ENCODE results near the gene ANKRD52. TPM values are rescaled to one million over a fixed set of nuclear protein-coding genes. Genes with fewer than 3 reads are reported as not detected.
A peak's percentile ranks its signal among the peaks of the same experiment; 100 is the strongest.
"Not testable (repeated sequence)": the region's sequence is repeated elsewhere in the genome, so short reads cannot be mapped to it uniquely, and the experiment has no call there.

ANKRD52 gene
- total and polyA plus RNA-seq, 5 donors from 2014 or later: 5.0 to 40.1 (median 6.9) TPM

DNA sequence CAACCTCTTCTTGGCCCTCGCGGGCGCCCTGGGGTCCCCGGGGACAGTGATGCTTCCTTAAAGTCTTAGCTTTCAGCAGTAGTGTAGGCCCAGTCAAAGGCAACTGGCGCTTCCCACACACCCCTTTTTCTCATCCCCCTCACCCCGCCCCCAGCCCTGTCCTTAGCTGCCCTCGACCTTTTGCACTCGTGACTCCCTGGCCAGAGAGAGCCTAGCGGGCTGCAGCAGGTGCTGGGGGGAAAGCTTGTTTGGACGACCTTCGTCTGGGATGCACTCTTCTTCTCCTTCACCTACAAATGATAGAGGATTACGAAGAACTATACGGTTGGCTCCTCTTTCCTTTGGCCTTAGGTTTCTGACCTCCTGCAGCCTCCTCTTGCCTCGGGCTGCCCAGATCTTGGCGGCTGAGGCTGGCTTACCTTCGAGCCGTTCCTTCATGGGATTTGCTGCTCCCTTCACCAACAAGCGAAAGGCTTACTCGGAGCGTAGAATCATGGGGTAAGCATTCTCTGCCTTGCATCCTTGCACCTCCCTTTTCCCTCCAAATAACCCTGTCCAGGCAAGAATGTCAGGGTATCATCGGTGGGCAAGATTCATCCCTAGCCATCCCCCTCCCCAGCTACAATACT is 9.4 kb upstream of the ANKRD52 start:
- Histone ChIP-seq H3K4me3 (ENCODE audit: low read depth, low read length) (peak overlapping the region; percentile 72), H3K27ac (ENCODE audit: insufficient read depth, low read length, poor library complexity, severe bottlenecking) (peak overlapping the region; percentile 96), H3K27me3 (ENCODE audit: control insufficient read depth, insufficient read depth, low read length) (no peaks in the 10 kb centered on the region), H3K9me3 (ENCODE audit: control insufficient read depth in 2 of 2, low read length in 2 of 2) (no peaks in the 10 kb centered on the region), H3K4me1 (ENCODE audit: control insufficient read depth, insufficient read depth, low read length, poor library complexity, severe bottlenecking) (peaks cover 14% of the 10 kb centered on the region), H3K36me3 (ENCODE audit: control insufficient read depth, insufficient read depth, low read length) (peaks cover 19% of the 10 kb centered on the region)
- H3K9me3 Mint-ChIP-seq: no peaks in the 10 kb centered on the region
- peak overlapping the region; percentile 84 to 96 (median 88) for H3K4me3 Mint-ChIP-seq
- ATAC-seq (ENCODE audit: low read depth in 2 of 2): no peak
- H3K27ac Mint-ChIP-seq: peak overlapping the region; percentile 74 to 97 (median 94)
- no peaks in the 10 kb centered on the region for H3K27me3 Mint-ChIP-seq
- peaks cover 1% of the 10 kb centered on the region for H3K36me3 Mint-ChIP-seq
- peaks cover 10 to 25% (median 13%) of the 10 kb centered on the region in 4 donors for H3K4me1 Mint-ChIP-seq
- DNase-seq: no peak

DNA sequence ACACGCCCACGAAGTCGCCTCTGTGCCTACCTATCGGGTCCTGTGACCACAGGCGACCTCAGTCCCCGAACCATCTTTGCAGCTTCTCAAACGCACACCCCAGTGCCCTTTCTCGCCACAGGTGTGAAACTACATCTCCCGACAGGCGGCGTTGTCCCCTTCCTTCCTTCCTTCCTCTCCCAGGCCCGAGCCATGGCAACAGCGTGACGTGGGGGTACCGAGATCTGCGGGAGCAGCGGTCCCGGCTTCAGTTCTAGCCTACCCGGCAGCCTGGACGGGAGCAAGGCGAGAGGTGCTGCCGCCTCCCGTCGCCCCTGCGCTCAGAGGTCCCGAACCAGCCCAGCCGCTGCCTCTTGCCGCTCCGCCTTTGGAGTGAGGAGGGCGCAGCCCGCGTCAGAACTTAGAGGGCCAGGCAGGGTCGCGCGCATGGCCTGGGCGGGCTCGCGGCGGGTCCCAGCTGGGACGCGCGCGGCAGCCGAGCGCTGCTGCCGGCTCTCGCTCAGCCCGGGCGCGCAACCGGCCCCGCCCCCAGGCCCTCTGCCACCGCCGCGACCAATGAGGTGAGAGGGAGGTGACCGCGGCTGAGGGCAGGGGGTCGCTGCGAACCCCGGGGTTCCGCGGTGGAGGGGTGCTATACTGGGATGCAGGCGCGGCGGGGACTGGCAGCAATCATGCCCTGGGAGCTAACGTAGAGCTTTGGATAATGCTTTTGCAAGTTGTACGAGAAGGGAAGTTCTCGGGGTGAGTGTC is 8.7 kb upstream of the ANKRD52 start, which contains the start of gene COQ10A:
Gene COQ10A, plus strand, starts transcription at position 250 of the 750 bp plus-strand sequence. Its CDS starts 177 bp downstream, at position 427.
- peak within 1 kb of the TSS; percentile 96 for H3K27ac ChIP-seq (ENCODE audit: insufficient read depth, low read length, poor library complexity, severe bottlenecking)
- no peaks in the 10 kb centered on the region for H3K9me3 ChIP-seq (ENCODE audit: control insufficient read depth in 2 of 2, low read length in 2 of 2)
- Mint-ChIP-seq H3K4me3 (peak within 1 kb of the TSS; percentile 91 to 98 (median 95)), H3K36me3 (no peaks in the 10 kb centered on the region), H3K9me3 (no peaks in the 10 kb centered on the region), H3K4me1 (peaks cover 10 to 25% (median 15%) of the 10 kb centered on the region in 4 donors), H3K27me3 (no peaks in the 10 kb centered on the region), H3K27ac (peak within 1 kb of the TSS; percentile 97)
- DNase-seq: peak; percentile 89 to 92 (median 91)
- ATAC-seq (ENCODE audit: low read depth in 2 of 2): peak; percentile 88 to 89
- H3K36me3 ChIP-seq (ENCODE audit: control insufficient read depth, insufficient read depth, low read length): peaks cover 16% of the 10 kb centered on the region
- peaks cover 14% of the 10 kb centered on the region for H3K4me1 ChIP-seq (ENCODE audit: control insufficient read depth, insufficient read depth, low read length, poor library complexity, severe bottlenecking)
- H3K4me3 ChIP-seq (ENCODE audit: low read depth, low read length): peak within 1 kb of the TSS; percentile 86
- H3K27me3 ChIP-seq (ENCODE audit: control insufficient read depth, insufficient read depth, low read length): no peaks in the 10 kb centered on the region

DNA sequence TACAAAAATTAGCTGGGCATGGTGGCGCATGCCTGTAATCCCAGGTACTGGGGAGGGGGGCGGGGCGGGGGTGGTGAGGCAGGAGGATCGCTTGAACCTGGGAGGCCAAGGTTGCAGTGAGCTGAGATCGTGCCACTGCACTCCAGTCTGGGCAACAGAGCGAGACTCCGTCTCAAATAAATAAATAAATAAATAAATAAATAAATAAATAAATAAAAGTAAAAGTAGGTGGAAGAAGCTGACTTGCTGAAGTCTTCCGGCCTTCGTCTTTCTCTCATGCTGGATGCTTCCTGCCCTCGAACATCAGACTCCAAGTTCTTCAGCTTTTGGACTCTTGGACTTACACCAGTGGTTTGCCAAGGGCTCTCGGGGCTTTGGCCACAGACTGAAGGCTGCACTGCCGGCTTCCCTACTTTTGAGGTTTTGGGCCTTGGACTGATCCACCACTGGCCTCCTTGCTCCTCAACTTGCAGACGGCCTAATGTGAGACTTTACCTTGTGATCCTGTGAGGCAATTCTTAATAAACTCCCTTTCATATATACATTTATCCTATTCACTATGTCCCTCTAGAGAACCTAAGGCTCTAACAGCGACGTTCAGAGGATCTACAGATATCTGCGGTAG is 8.0 kb upstream of the ANKRD52 start:
- H3K27ac Mint-ChIP-seq: peak overlapping the region; percentile 97
- Histone ChIP-seq H3K36me3 (ENCODE audit: control insufficient read depth, insufficient read depth, low read length) (peaks cover 15% of the 10 kb centered on the region), H3K4me1 (ENCODE audit: control insufficient read depth, insufficient read depth, low read length, poor library complexity, severe bottlenecking) (peaks cover 14% of the 10 kb centered on the region), H3K27ac (ENCODE audit: insufficient read depth, low read length, poor library complexity, severe bottlenecking) (peak overlapping the region; percentile 96), H3K4me3 (ENCODE audit: low read depth, low read length) (peak overlapping the region; percentile 86)
- DNase-seq; H3K27me3 ChIP-seq (ENCODE audit: control insufficient read depth, insufficient read depth, low read length); H3K36me3 Mint-ChIP-seq; ATAC-seq (ENCODE audit: low read depth in 2 of 2); H3K9me3 ChIP-seq (ENCODE audit: control insufficient read depth in 2 of 2, low read length in 2 of 2); H3K27me3 Mint-ChIP-seq; H3K9me3 Mint-ChIP-seq: not testable (repeated sequence)
- H3K4me3 Mint-ChIP-seq: peak overlapping the region; percentile 89 to 98 (median 95)
- H3K4me1 Mint-ChIP-seq: peaks cover 10 to 25% (median 16%) of the 10 kb centered on the region in 4 donors

DNA sequence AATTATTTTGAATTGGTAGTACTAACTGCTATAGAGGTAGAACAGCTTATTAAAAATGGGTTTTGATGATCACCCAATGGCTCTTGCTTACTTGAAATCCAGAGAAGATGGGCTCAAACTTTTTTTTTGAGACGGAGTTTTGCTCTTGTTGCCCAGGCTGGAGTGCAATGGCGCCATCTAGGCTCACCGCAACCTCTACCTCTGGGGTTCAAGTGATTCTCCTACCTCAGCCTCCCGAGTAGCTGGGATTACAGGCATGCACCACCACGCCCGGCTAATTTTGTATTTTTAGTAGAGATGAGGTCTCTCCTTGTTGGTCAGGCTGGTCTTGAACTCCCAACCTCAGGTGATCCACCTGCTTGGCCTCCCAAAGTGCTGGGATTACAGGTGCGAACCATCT is 4.8 kb upstream of the ANKRD52 start:
- not testable (repeated sequence) for H3K9me3 Mint-ChIP-seq; H3K9me3 ChIP-seq (ENCODE audit: control insufficient read depth in 2 of 2, low read length in 2 of 2); H3K4me3 ChIP-seq (ENCODE audit: low read depth, low read length); H3K36me3 ChIP-seq (ENCODE audit: control insufficient read depth, insufficient read depth, low read length); H3K27me3 Mint-ChIP-seq; H3K27ac Mint-ChIP-seq; ATAC-seq (ENCODE audit: low read depth in 2 of 2); H3K27ac ChIP-seq (ENCODE audit: insufficient read depth, low read length, poor library complexity, severe bottlenecking); H3K4me3 Mint-ChIP-seq; H3K27me3 ChIP-seq (ENCODE audit: control insufficient read depth, insufficient read depth, low read length); H3K36me3 Mint-ChIP-seq
- peaks cover 4 to 27% (median 19%) of the 10 kb centered on the region in 4 donors for H3K4me1 Mint-ChIP-seq
- peaks cover 23% of the 10 kb centered on the region for H3K4me1 ChIP-seq (ENCODE audit: control insufficient read depth, insufficient read depth, low read length, poor library complexity, severe bottlenecking)
- peak in 1 of 3 donors; percentile 39 for DNase-seq

DNA sequence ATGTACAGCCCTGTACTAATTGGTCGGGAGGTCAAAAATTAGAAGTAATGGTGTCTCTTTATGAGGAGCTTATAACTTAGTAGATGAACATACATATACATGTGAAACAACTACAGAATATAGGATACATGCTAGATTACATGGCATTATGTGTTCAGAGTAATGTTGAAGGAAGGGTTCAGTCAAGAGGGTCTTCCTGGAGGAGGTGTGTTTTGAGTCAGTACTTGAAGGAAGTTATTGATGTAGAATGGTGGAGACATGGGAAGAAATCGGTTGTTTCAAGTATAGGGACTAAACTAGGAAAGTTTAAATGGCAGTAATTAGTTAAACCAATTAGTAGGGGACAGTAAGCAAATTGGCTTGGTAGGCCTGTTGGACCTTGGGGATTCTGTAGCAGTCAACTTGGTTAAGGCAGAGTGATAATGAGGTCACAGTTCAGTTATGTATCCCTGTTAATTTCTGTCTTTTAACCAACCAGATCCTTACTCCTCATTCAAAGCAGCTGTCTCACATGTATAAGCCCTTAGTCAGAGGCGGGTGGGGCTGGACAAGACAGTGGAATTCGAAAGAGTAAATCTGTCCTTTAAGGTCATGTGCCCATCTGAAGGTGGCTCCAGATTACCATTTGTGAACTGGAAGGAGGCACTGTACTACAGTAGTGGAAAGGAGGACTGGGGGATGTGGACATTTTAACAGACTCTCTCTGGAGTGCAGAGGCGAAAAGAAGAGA is 3.5 kb upstream of the ANKRD52 start:
- no peak for ATAC-seq (ENCODE audit: low read depth in 2 of 2)
- Mint-ChIP-seq H3K27ac (no peak overlapping the region), H3K36me3 (no peaks in the 10 kb centered on the region), H3K4me3 (peak overlapping the region in 2 of 4 donors; percentile 34), H3K4me1 (peaks cover 4 to 27% (median 23%) of the 10 kb centered on the region in 4 donors), H3K9me3 (no peaks in the 10 kb centered on the region), H3K27me3 (peaks cover 4% of the 10 kb centered on the region)
- H3K4me3 ChIP-seq (ENCODE audit: low read depth, low read length): no peak overlapping the region
- H3K27me3 ChIP-seq (ENCODE audit: control insufficient read depth, insufficient read depth, low read length): no peaks in the 10 kb centered on the region
- no peaks in the 10 kb centered on the region for H3K9me3 ChIP-seq (ENCODE audit: control insufficient read depth in 2 of 2, low read length in 2 of 2)
- H3K27ac ChIP-seq (ENCODE audit: insufficient read depth, low read length, poor library complexity, severe bottlenecking): no peak overlapping the region
- no peaks in the 10 kb centered on the region for H3K36me3 ChIP-seq (ENCODE audit: control insufficient read depth, insufficient read depth, low read length)
- DNase-seq: no peak
- peaks cover 24% of the 10 kb centered on the region for H3K4me1 ChIP-seq (ENCODE audit: control insufficient read depth, insufficient read depth, low read length, poor library complexity, severe bottlenecking)

DNA sequence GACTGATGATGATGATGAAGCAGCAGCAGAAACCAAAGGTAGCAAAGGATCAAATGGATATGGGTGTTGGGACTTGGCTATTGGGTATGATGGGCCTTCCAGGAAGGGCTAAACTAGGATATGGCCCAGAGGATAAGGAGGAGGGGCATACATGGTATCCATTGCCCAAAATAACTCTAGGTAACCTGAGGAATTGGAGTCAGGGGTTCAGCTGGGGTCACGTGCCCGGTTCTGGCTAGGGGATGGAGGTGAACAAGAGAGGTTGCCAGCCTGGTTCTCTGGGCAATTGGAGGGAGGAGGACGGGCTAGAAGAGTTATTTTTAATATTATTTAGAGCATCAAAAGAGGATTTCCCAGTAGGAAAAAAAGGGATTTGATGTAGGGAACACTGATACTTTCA is 2.7 kb upstream of the ANKRD52 start:
- Histone ChIP-seq H3K27ac (ENCODE audit: insufficient read depth, low read length, poor library complexity, severe bottlenecking) (no peak overlapping the region), H3K4me3 (ENCODE audit: low read depth, low read length) (no peak overlapping the region), H3K4me1 (ENCODE audit: control insufficient read depth, insufficient read depth, low read length, poor library complexity, severe bottlenecking) (peaks cover 27% of the 10 kb centered on the region), H3K9me3 (ENCODE audit: control insufficient read depth in 2 of 2, low read length in 2 of 2) (no peaks in the 10 kb centered on the region), H3K27me3 (ENCODE audit: control insufficient read depth, insufficient read depth, low read length) (no peaks in the 10 kb centered on the region), H3K36me3 (ENCODE audit: control insufficient read depth, insufficient read depth, low read length) (no peaks in the 10 kb centered on the region)
- Mint-ChIP-seq H3K27ac (no peak overlapping the region), H3K4me1 (peaks cover 0 to 28% (median 23%) of the 10 kb centered on the region in 4 donors), H3K27me3 (peaks cover 4% of the 10 kb centered on the region), H3K4me3 (peak overlapping the region in 2 of 4 donors; percentile 27 to 66), H3K36me3 (peaks cover 5% of the 10 kb centered on the region), H3K9me3 (no peaks in the 10 kb centered on the region)
- ATAC-seq (ENCODE audit: low read depth in 2 of 2) (no peak), DNase-seq (no peak)

DNA sequence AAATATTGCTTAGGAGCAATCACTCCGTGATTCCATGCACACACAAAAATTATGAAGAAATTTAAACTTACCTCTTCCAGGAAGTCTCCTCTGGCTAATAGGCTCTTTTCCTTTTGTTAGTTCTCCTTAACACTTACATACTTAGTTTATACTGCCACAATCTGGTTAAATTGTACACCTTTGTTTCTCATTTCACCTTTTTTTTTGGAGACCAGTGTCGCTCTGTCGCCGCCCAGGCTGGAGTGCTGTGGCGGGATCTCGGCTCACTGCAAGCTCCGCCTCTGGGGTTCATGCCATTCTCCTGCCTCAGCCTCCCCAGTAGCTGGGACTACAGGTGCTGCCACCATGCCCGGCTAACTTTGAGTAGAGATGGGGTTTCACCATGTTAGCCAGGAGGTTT is 2.2 kb upstream of the ANKRD52 start:
- Histone ChIP-seq H3K27me3 (ENCODE audit: control insufficient read depth, insufficient read depth, low read length) (no peaks in the 10 kb centered on the region), H3K27ac (ENCODE audit: insufficient read depth, low read length, poor library complexity, severe bottlenecking) (no peak overlapping the region), H3K9me3 (ENCODE audit: control insufficient read depth in 2 of 2, low read length in 2 of 2) (no peaks in the 10 kb centered on the region), H3K4me1 (ENCODE audit: control insufficient read depth, insufficient read depth, low read length, poor library complexity, severe bottlenecking) (peaks cover 27% of the 10 kb centered on the region), H3K36me3 (ENCODE audit: control insufficient read depth, insufficient read depth, low read length) (peaks cover 3% of the 10 kb centered on the region), H3K4me3 (ENCODE audit: low read depth, low read length) (no peak overlapping the region)
- Mint-ChIP-seq H3K4me1 (peaks cover 0 to 28% (median 23%) of the 10 kb centered on the region in 4 donors), H3K27me3 (peaks cover 4% of the 10 kb centered on the region), H3K27ac (no peak overlapping the region), H3K4me3 (peak overlapping the region in 3 of 4 donors; percentile 63 to 74 (median 66)), H3K36me3 (peaks cover 5% of the 10 kb centered on the region), H3K9me3 (no peaks in the 10 kb centered on the region)
- ATAC-seq (ENCODE audit: low read depth in 2 of 2) (no peak), DNase-seq (no peak)

Measured in CD4-positive, CD25-positive, alpha-beta regulatory T cell (primary cell).